Activated naive CD4-positive, alpha-beta T cell treated with anti-CD3 and anti-CD28 coated beads, Interleukin-2, amount 50 U/mL, for 72 hours (primary cell): ENCODE results near the gene IBTK. TPM values are rescaled to one million over a fixed set of nuclear protein-coding genes. Genes with fewer than 3 reads are reported as not detected.
"Not testable (repeated sequence)": the region's sequence is repeated elsewhere in the genome, so short reads cannot be mapped to it uniquely, and the experiment has no call there.

Source experiments
- ATAC-seq, 2 donors: fragments of 150-1000 bp; cut with Tn5 transposase; 2 replicates each; pipeline ENCODE4 v1.10.0; 2021; ENCODE audit warnings: mild to moderate bottlenecking in 2 of 2, moderate library complexity in 2 of 2
- DNase-seq, 2 donors: peaks; one replicate each; pipeline ENCODE4 v3.0.0; 2021 to 2022; ENCODE audit warnings: low spot score in 2 of 2
- H3K27ac Mint-ChIP-seq, 2 donors: one replicate each; pipeline ENCODE4 v1.8.0; 2022; ENCODE audit warnings: mild to moderate bottlenecking in 2 of 2, mixed read lengths in 2 of 2
- H3K36me3 Mint-ChIP-seq, 2 donors: one replicate each; pipeline ENCODE4 v1.8.0; 2022; ENCODE audit warnings: mixed read lengths in 2 of 2
- H3K9me3 Mint-ChIP-seq, 2 donors: one replicate each; pipeline ENCODE4 v1.8.0; 2022; ENCODE audit warnings: mixed read lengths in 2 of 2
- total RNA-seq, 2 donors: library from RNA; stranded (reverse); gene quantifications; one replicate each; pipeline ENCODE4 v1.2.3, GENCODE V29; 2022

Gene IBTK
- total RNA-seq: 10 to 100 TPM; 20.8 to 25.6 TPM

- H3K36me3 Mint-ChIP-seq: peaks cover 11 to 25% of the 10 kb centered on the region in 2 donors
- ATAC-seq: peak; percentile 89 to 95
- peak; percentile 87 to 96 for DNase-seq
- H3K27ac Mint-ChIP-seq: peak within 1 kb of the TSS; percentile 95 to 97
- no peaks in the 10 kb centered on the region for H3K9me3 Mint-ChIP-seq
These were observed at the start of gene IBTK for GRCh38 chr6:82247505-82248272. IBTK (minus strand) TSS chr6:82247744; CDS start chr6:82240486, 7,258 bp downstream.

- Mint-ChIP-seq H3K9me3 (no peaks in the 10 kb centered on the region), H3K27ac (no peak overlapping the region), H3K36me3 (no peaks in the 10 kb centered on the region)
- DNase-seq (no peak), ATAC-seq (no peak)
These were observed 36.3 kb upstream of the IBTK start for GRCh38 chr6:82283771-82284410.

GRCh38 chr6:82281550-82281949, 34.0 kb upstream of the IBTK start:
- H3K36me3 Mint-ChIP-seq, H3K9me3 Mint-ChIP-seq, DNase-seq, ATAC-seq: not testable (repeated sequence)
- H3K27ac Mint-ChIP-seq: peak overlapping the region in 1 of 2 donors; percentile 36

GRCh38 chr6:82277686-82278085, 30.1 kb upstream of the IBTK start:
- no peak overlapping the region for H3K27ac Mint-ChIP-seq
- ATAC-seq (no peak), DNase-seq (no peak)
- no peaks in the 10 kb centered on the region for H3K9me3 Mint-ChIP-seq
- H3K36me3 Mint-ChIP-seq: no peaks in the 10 kb centered on the region

GRCh38 chr6:82275686-82276085, 28.1 kb upstream of the IBTK start:
- H3K36me3 Mint-ChIP-seq: no peaks in the 10 kb centered on the region
- H3K9me3 Mint-ChIP-seq: no peaks in the 10 kb centered on the region
- H3K27ac Mint-ChIP-seq: no peak overlapping the region
- DNase-seq (no peak), ATAC-seq (no peak)

- DNase-seq (no peak), ATAC-seq (peak; percentile 26 to 56)
- Mint-ChIP-seq H3K36me3 (no peaks in the 10 kb centered on the region), H3K27ac (no peak overlapping the region), H3K9me3 (no peaks in the 10 kb centered on the region)
These were observed 25.8 kb upstream of the IBTK start for GRCh38 chr6:82273295-82273694.

- Mint-ChIP-seq H3K9me3 (no peaks in the 10 kb centered on the region), H3K36me3 (no peaks in the 10 kb centered on the region), H3K27ac (no peak overlapping the region)
- ATAC-seq: peak in 1 of 2 donors; percentile 52
- no peak for DNase-seq
These were observed 23.5 kb upstream of the IBTK start for GRCh38 chr6:82270881-82271635.

GRCh38 chr6:82268301-82268846, 20.8 kb upstream of the IBTK start:
- H3K9me3 Mint-ChIP-seq: no peaks in the 10 kb centered on the region
- DNase-seq (no peak), ATAC-seq (no peak)
- H3K36me3 Mint-ChIP-seq: no peaks in the 10 kb centered on the region
- H3K27ac Mint-ChIP-seq: no peak overlapping the region

GRCh38 chr6:82264824-82265223, 17.3 kb upstream of the IBTK start:
- DNase-seq (no peak), ATAC-seq (no peak)
- Mint-ChIP-seq H3K27ac (no peak overlapping the region), H3K36me3 (no peaks in the 10 kb centered on the region), H3K9me3 (no peaks in the 10 kb centered on the region)

GRCh38 chr6:82264321-82264720, 16.8 kb upstream of the IBTK start:
- DNase-seq (no peak), ATAC-seq (no peak)
- no peaks in the 10 kb centered on the region for H3K9me3 Mint-ChIP-seq
- H3K36me3 Mint-ChIP-seq: no peaks in the 10 kb centered on the region
- no peak overlapping the region for H3K27ac Mint-ChIP-seq

GRCh38 chr6:82263916-82264315, 16.4 kb upstream of the IBTK start:
- H3K36me3 Mint-ChIP-seq: no peaks in the 10 kb centered on the region
- DNase-seq (no peak), ATAC-seq (no peak)
- H3K9me3 Mint-ChIP-seq: no peaks in the 10 kb centered on the region
- no peak overlapping the region for H3K27ac Mint-ChIP-seq

- H3K27ac Mint-ChIP-seq: no peak overlapping the region
- H3K36me3 Mint-ChIP-seq: no peaks in the 10 kb centered on the region
- ATAC-seq: no peak
- H3K9me3 Mint-ChIP-seq: no peaks in the 10 kb centered on the region
- no peak for DNase-seq
These were observed 13.6 kb upstream of the IBTK start for GRCh38 chr6:82260997-82261732.

GRCh38 chr6:82259389-82259788, 11.8 kb upstream of the IBTK start:
- no peak for DNase-seq
- Mint-ChIP-seq H3K36me3 (no peaks in the 10 kb centered on the region), H3K9me3 (no peaks in the 10 kb centered on the region), H3K27ac (no peak overlapping the region)
- no peak for ATAC-seq

- ATAC-seq: no peak
- no peak overlapping the region for H3K27ac Mint-ChIP-seq
- no peaks in the 10 kb centered on the region for H3K36me3 Mint-ChIP-seq
- DNase-seq: no peak
- no peaks in the 10 kb centered on the region for H3K9me3 Mint-ChIP-seq
These were observed 9.7 kb upstream of the IBTK start for GRCh38 chr6:82257088-82257774.

- ATAC-seq, H3K9me3 Mint-ChIP-seq, H3K27ac Mint-ChIP-seq, DNase-seq, H3K36me3 Mint-ChIP-seq: not testable (repeated sequence)
These were observed 7.2 kb upstream of the IBTK start for GRCh38 chr6:82254722-82255121.

- Mint-ChIP-seq H3K9me3 (no peaks in the 10 kb centered on the region), H3K27ac (no peak overlapping the region), H3K36me3 (peaks cover 3% of the 10 kb centered on the region in 2 donors)
- ATAC-seq: no peak
- DNase-seq: no peak
These were observed 4.4 kb upstream of the IBTK start for GRCh38 chr6:82251942-82252341.
